Right atrium auricular region (tissue), 2 donors: ENCODE measurements around the gene OR6S1. TPM values are rescaled to one million over a fixed set of nuclear protein-coding genes. Genes with fewer than 3 reads are reported as not detected.
"Not testable (repeated sequence)": the region's sequence is repeated elsewhere in the genome, so short reads cannot be mapped to it uniquely, and the experiment has no call there.

Source experiments
- DNase-seq: peaks from one replicate; pipeline ENCODE4 v3.0.0-alpha.2; 2019; ENCODE audit warnings: low spot score
- H3K27ac ChIP-seq, 2 donors: fragments of 200-600 bp; sonication (generic); 1 replicate in 1 of 2; 2 replicates in 1 of 2; pipeline ENCODE4 v1.5.1; 2016 to 2019
- H3K27me3 ChIP-seq, 2 donors: fragments of 200-600 bp; sonication (generic); one replicate each; pipeline versions ENCODE4 v1.5.1 to v1.6.0; 2017 to 2019
- H3K36me3 ChIP-seq: fragments of 200-600 bp; sonication (generic); one replicate; pipeline ENCODE4 v1.5.1; 2016
- H3K4me1 ChIP-seq, 2 donors: fragments of 200-600 bp; sonication (generic); one replicate each; pipeline versions ENCODE4 v1.5.1 to v1.6.0; 2017 to 2019
- H3K4me3 ChIP-seq, 2 donors: fragments of 200-600 bp; sonication (generic); 1 replicate in 1 of 2; 2 replicates in 1 of 2; pipeline ENCODE4 v1.5.1; 2017 to 2019; ENCODE audit warnings: mild to moderate bottlenecking in 1 of 2, moderate library complexity in 1 of 2
- H3K9me3 ChIP-seq, 2 donors: fragments of 200-600 bp; sonication (generic); one replicate each; pipeline ENCODE4 v1.5.1; 2019
- total RNA-seq, 2 donors: library from RNA; depleted of rRNA; stranded (reverse); fragments of >200 nt; gene quantifications; one replicate each; pipeline ENCODE4 v1.1.0, GENCODE V29; 2016
- TF ChIP-seq, protein P1 (sequence below), 2 donors: fragments of 200-600 bp; sonication (generic); IDR thresholded peaks; one replicate each; pipeline ENCODE4 v1.5.1; 2019; ENCODE audit warnings: antibody characterized with exemption in 2 of 2

Gene OR6S1
- total RNA-seq, 2 donors from 2014 or later = not detected

DNA sequence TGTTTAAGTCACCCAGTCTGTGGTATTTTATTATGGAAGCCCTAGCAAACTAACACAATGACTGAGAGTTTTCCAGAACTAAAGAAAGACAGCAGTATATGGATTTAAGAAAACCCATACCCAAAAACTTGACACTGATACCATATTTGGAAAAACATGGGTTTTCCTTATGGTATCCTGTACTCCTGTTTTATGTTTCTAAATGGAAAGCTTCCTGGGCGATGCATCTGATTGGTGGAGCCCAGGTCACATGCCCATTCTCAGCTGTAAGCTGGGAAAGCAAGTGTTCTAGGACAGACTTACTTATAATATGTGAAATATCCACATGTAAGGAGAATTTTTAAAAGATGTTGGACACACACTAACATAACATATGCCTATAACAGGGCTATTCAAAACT lies 38.4 kb upstream of the OR6S1 start:
- H3K9me3 ChIP-seq = no peaks in the 10 kb centered on the region
- DNase-seq = no peak
- TF ChIP-seq, protein P1, sequence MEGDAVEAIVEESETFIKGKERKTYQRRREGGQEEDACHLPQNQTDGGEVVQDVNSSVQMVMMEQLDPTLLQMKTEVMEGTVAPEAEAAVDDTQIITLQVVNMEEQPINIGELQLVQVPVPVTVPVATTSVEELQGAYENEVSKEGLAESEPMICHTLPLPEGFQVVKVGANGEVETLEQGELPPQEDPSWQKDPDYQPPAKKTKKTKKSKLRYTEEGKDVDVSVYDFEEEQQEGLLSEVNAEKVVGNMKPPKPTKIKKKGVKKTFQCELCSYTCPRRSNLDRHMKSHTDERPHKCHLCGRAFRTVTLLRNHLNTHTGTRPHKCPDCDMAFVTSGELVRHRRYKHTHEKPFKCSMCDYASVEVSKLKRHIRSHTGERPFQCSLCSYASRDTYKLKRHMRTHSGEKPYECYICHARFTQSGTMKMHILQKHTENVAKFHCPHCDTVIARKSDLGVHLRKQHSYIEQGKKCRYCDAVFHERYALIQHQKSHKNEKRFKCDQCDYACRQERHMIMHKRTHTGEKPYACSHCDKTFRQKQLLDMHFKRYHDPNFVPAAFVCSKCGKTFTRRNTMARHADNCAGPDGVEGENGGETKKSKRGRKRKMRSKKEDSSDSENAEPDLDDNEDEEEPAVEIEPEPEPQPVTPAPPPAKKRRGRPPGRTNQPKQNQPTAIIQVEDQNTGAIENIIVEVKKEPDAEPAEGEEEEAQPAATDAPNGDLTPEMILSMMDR (IDR thresholded peaks at IDR 0.05) = no peak
- H3K27me3 ChIP-seq = no peaks in the 10 kb centered on the region
- no peaks in the 10 kb centered on the region for H3K36me3 ChIP-seq
- no peak overlapping the region for H3K27ac ChIP-seq
- H3K4me3 ChIP-seq = no peak overlapping the region
- H3K4me1 ChIP-seq = peaks cover 0 to 13% of the 10 kb centered on the region in 2 donors

DNA sequence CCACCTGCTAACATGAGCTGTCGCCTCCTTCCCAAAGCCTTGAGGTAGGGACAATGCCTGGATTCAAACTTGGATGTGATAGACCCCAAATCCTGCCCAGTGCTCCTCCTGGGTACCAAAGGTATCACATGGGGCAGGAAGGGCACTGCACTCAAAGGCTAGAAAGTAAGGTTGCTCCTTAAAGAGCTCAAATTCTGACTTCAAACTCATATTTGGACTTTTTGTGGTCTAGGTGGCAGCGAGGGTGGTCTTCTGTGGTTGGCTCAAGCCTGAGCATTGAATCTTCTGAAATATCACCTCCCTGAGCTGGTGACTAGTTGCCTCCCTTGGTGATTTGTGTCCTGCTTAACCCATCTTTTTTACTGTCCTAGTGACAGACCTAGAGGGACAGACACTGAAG lies 34.6 kb upstream of the OR6S1 start:
- H3K4me3 ChIP-seq = no peak overlapping the region
- H3K27ac ChIP-seq = no peak overlapping the region
- peaks cover 0 to 9% of the 10 kb centered on the region in 2 donors for H3K4me1 ChIP-seq
- H3K36me3 ChIP-seq = no peaks in the 10 kb centered on the region
- no peaks in the 10 kb centered on the region for H3K9me3 ChIP-seq
- TF ChIP-seq, protein P1 (IDR thresholded peaks at IDR 0.05) = no peak
- no peak for DNase-seq
- H3K27me3 ChIP-seq = no peaks in the 10 kb centered on the region

DNA sequence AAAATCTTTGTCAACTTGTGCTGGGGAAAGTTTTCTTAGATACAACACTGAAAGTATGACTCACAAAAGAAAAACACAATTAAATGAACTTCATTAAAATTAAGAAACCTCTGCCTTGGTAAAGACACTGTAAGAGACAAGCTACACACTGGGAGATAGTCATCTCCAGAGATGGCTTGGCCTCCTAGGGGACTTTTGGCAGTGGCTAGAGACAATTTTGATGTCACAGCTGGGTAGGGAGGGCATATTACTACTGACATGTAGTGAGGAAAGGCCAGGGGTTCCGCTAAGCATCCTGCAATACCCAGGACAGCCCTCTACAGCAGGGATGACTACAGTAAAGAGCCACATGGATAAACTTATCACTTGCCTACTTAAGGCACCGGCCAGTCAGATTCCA lies 34.2 kb upstream of the OR6S1 start:
- H3K4me1 ChIP-seq = peaks cover 0 to 5% of the 10 kb centered on the region in 2 donors
- H3K27me3 ChIP-seq = no peaks in the 10 kb centered on the region
- H3K36me3 ChIP-seq = no peaks in the 10 kb centered on the region
- no peak for DNase-seq
- H3K27ac ChIP-seq = no peak overlapping the region
- H3K4me3 ChIP-seq = no peak overlapping the region
- H3K9me3 ChIP-seq = no peaks in the 10 kb centered on the region
- TF ChIP-seq, protein P1 (IDR thresholded peaks at IDR 0.05) = no peak

DNA sequence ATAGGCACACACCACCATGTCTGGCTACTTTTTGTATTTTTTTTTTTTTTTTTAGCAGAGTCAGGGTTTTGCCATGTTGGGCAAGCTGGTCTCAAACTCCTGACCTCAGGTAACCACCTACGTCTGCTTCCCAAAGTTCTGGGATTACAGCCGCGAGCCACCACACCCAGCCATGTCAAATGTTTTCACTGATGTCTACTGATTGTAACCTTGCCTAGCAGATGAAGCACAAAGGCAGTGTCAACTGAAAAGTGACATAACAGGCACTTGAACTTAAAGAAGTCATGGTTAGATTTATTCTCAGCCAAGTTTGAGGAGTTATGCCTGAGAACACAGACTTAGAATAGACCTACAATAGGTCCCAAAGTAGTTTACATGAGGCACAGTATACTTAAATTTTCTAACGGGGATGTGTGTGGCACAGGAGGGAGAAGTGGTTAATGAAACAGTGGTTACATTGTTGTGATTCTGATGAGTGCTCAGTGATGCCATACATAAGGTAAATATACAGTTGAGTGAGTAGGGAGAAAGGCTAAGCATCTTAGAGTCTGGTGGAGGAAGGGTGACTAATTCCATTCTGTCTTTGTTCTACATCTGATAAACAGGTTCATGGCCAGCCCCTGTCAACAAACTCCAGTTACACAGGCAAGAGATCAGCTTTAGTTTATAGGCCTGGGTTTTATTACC lies 30.2 kb upstream of the OR6S1 start:
- Histone ChIP-seq H3K27me3 (no peaks in the 10 kb centered on the region), H3K9me3 (no peaks in the 10 kb centered on the region), H3K4me1 (no peaks in the 10 kb centered on the region), H3K27ac (no peak overlapping the region), H3K4me3 (no peak overlapping the region), H3K36me3 (no peaks in the 10 kb centered on the region)
- TF ChIP-seq, protein P1 (IDR thresholded peaks at IDR 0.05) = no peak
- no peak for DNase-seq

DNA sequence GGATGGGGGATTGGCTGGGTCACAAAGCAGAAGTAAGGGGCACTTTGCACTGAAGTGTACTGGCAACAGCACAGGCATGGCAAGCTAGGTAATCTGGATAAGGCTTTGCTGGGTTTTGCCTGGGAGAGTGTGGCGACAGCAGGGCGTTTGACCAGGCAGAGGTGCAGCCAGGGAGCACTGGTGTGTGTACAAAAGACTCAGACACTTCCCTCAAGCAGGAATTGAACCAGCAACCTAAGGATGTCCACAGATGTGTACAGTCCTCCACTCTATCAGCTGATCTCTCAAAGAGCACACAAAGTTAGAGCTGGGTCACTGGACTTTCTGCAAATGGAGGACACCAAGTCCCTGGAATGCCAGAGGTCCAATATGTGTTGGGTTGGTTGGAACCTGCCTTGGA lies 27.5 kb upstream of the OR6S1 start:
- H3K4me1 ChIP-seq = no peaks in the 10 kb centered on the region
- DNase-seq = no peak
- TF ChIP-seq, protein P1 (IDR thresholded peaks at IDR 0.05) = no peak
- H3K4me3 ChIP-seq = no peak overlapping the region
- no peak overlapping the region for H3K27ac ChIP-seq
- H3K27me3 ChIP-seq = no peaks in the 10 kb centered on the region
- H3K36me3 ChIP-seq = no peaks in the 10 kb centered on the region
- no peaks in the 10 kb centered on the region for H3K9me3 ChIP-seq

DNA sequence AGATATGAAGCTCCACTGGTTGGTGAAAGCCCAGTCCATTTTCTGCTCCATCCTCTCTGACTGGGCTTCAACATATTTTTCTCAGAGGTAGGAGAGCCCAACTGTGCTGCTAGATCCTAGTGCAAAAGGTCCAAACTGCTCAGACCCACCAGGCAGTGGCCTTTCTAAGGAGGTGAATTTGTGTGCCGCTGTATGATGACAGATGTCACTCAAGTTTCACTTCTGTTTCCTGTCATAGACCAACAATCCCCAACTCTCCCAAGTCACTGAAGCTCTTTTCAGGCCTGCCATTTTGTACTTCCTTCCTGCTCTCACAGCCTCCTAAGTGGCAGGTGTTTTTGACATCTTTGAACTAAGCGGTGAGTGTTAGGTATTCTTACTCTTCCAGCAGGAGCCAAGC lies 26.5 kb upstream of the OR6S1 start:
- TF ChIP-seq, protein P1 (IDR thresholded peaks at IDR 0.05) = no peak
- Histone ChIP-seq H3K4me1 (peaks cover 0 to 8% of the 10 kb centered on the region in 2 donors), H3K9me3 (no peaks in the 10 kb centered on the region), H3K27ac (no peak overlapping the region), H3K27me3 (no peaks in the 10 kb centered on the region), H3K36me3 (no peaks in the 10 kb centered on the region), H3K4me3 (no peak overlapping the region)
- DNase-seq = no peak

DNA sequence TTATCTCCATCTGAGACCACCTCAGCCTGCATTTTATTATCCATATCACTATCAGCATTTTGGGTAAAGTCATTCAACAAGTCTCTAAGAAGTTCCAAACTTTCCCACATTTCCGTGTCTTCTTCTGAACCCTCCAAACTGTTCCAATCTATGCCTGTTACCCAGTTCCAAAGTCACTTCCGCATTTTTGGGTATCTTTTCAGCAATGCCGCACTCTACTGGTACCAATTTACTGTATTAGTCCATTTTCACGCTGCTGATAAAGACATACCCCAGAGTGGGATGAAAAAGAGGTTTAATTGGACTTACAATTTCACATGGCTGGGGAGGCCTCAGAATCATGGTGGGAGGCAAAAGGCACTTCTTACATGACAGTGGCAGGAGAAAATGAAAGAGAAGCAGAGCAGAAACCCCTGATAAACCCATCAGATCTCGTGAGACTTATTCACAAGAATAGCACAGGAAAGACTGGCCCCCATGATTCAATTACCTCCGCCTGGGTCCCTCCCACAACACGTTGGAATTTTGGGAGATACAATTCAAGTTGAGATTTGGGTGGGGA lies 25.0 kb upstream of the OR6S1 start:
- H3K27me3 ChIP-seq, H3K36me3 ChIP-seq, H3K4me1 ChIP-seq, H3K27ac ChIP-seq, H3K4me3 ChIP-seq, H3K9me3 ChIP-seq, DNase-seq: not testable (repeated sequence)
